ENCODE data around the gene MAP2. TPM values are rescaled to one million over a fixed set of nuclear protein-coding genes. Genes with fewer than 3 reads are reported as not detected.

Gene MAP2
- polyA plus RNA-seq, 1 donor (not counting 4 experiments of a cell fraction or from before 2014, with no cell fraction given), result 16.2 TPM

GRCh38 chr2:209519906-209520305, 96.1 kb downstream of the MAP2 start:
- Histone ChIP-seq H3K4me1 (ENCODE audit: control insufficient read depth, extremely low read depth, insufficient read depth, low read length) (no peaks in the 10 kb centered on the region), H3K36me3 (ENCODE audit: control insufficient read depth in 2 of 2, extremely low read depth in 1 of 2, insufficient read depth in 2 of 2, low read length in 2 of 2) (peaks cover 0 to 2% of the 10 kb centered on the region in 2 experiments), H4K20me1 (ENCODE audit: control insufficient read depth, extremely low read depth, insufficient read depth, low read length) (no peaks in the 10 kb centered on the region), H2AFZ (ENCODE audit: control insufficient read depth, low read length) (no peak overlapping the region), H3K9ac (ENCODE audit: control insufficient read depth, extremely low read depth, insufficient read depth, low read length) (no peak overlapping the region), H3K4me2 (ENCODE audit: control insufficient read depth, extremely low read depth, insufficient read depth, low read depth, low read length) (no peak overlapping the region), H3K9me3 (ENCODE audit: control insufficient read depth, low read depth, low read length) (no peaks in the 10 kb centered on the region), H3K9me1 (ENCODE audit: control insufficient read depth, extremely low read depth, insufficient read depth, low read length) (no peaks in the 10 kb centered on the region), H3K27me3 (ENCODE audit: control insufficient read depth, extremely low read depth, insufficient read depth, low read length) (no peaks in the 10 kb centered on the region), H3K27ac (ENCODE audit: control insufficient read depth, insufficient read depth, low read length) (no peak overlapping the region), H3K4me3 (ENCODE audit: control insufficient read depth in 2 of 3, extremely low read depth in 1 of 3, insufficient read depth in 2 of 3, low read depth in 1 of 3, low read length in 3 of 3) (no peak overlapping the region), H3K79me2 (ENCODE audit: control insufficient read depth, insufficient read depth, low read length) (no peaks in the 10 kb centered on the region)
- no peak for DNase-seq (ENCODE audit: low read depth, low spot score)
- FAIRE-seq, result no peak
- TF ChIP-seq CTCF (optimal IDR thresholded peaks at IDR 0.05 in 1 of 3, IDR thresholded peaks at IDR 0.05 in 1 of 3, conservative IDR thresholded peaks at IDR 0.05 in 1 of 3; ENCODE audit: extremely low read depth in 1 of 3, insufficient read depth in 2 of 3, low read length in 3 of 3) (no peak), EZH2 (IDR thresholded peaks at IDR 0.05; ENCODE audit: low read length) (no peak)
- dilution Hi-C loops (cut with MboI; ENCODE audit: extremely low pct_ligation_motif_present, low sequenced_read_pairs), result no loop called here

GRCh38 chr2:209523041-209523740, 99.3 kb downstream of the MAP2 start:
- DNase-seq (ENCODE audit: low read depth, low spot score) (no peak), FAIRE-seq (no peak)
- H3K9me1 ChIP-seq (ENCODE audit: control insufficient read depth, extremely low read depth, insufficient read depth, low read length), result no peaks in the 10 kb centered on the region
- H2AFZ ChIP-seq (ENCODE audit: control insufficient read depth, low read length), result no peak overlapping the region
- no peak overlapping the region for H3K4me2 ChIP-seq (ENCODE audit: control insufficient read depth, extremely low read depth, insufficient read depth, low read depth, low read length)
- no peaks in the 10 kb centered on the region for H3K27me3 ChIP-seq (ENCODE audit: control insufficient read depth, extremely low read depth, insufficient read depth, low read length)
- peaks cover 8% of the 10 kb centered on the region for H3K4me1 ChIP-seq (ENCODE audit: control insufficient read depth, extremely low read depth, insufficient read depth, low read length)
- dilution Hi-C loops (cut with MboI; ENCODE audit: extremely low pct_ligation_motif_present, low sequenced_read_pairs), result no loop called here
- H3K9me3 ChIP-seq (ENCODE audit: control insufficient read depth, low read depth, low read length), result no peaks in the 10 kb centered on the region
- H3K79me2 ChIP-seq (ENCODE audit: control insufficient read depth, insufficient read depth, low read length), result no peaks in the 10 kb centered on the region
- no peak overlapping the region for H3K4me3 ChIP-seq (ENCODE audit: control insufficient read depth in 2 of 3, extremely low read depth in 1 of 3, insufficient read depth in 2 of 3, low read depth in 1 of 3, low read length in 3 of 3)
- no peaks in the 10 kb centered on the region for H4K20me1 ChIP-seq (ENCODE audit: control insufficient read depth, extremely low read depth, insufficient read depth, low read length)
- no peaks in the 10 kb centered on the region for H3K36me3 ChIP-seq (ENCODE audit: control insufficient read depth in 2 of 2, extremely low read depth in 1 of 2, insufficient read depth in 2 of 2, low read length in 2 of 2)
- H3K9ac ChIP-seq (ENCODE audit: control insufficient read depth, extremely low read depth, insufficient read depth, low read length), result no peak overlapping the region
- H3K27ac ChIP-seq (ENCODE audit: control insufficient read depth, insufficient read depth, low read length), result no peak overlapping the region
- no peak for TF ChIP-seq CTCF (optimal IDR thresholded peaks at IDR 0.05 in 1 of 3, IDR thresholded peaks at IDR 0.05 in 1 of 3, conservative IDR thresholded peaks at IDR 0.05 in 1 of 3; ENCODE audit: extremely low read depth in 1 of 3, insufficient read depth in 2 of 3, low read length in 3 of 3)
- no peak for TF ChIP-seq EZH2 (IDR thresholded peaks at IDR 0.05; ENCODE audit: low read length)
